HG02973 (cell line): ENCODE results near the gene LIMCH1.
"Not testable (repeated sequence)": the region's sequence is repeated elsewhere in the genome, so short reads cannot be mapped to it uniquely, and the experiment has no call there.

ENCODE experiments used
- ATAC-seq: cut with Tn5 transposase; IDR thresholded peaks from one replicate; pipeline ENCODE4 v1.9.1; 2021; ENCODE audit warnings: moderate library complexity; ENCODE audit not compliant: unreplicated experiment

LIMCH1 gene

DNA sequence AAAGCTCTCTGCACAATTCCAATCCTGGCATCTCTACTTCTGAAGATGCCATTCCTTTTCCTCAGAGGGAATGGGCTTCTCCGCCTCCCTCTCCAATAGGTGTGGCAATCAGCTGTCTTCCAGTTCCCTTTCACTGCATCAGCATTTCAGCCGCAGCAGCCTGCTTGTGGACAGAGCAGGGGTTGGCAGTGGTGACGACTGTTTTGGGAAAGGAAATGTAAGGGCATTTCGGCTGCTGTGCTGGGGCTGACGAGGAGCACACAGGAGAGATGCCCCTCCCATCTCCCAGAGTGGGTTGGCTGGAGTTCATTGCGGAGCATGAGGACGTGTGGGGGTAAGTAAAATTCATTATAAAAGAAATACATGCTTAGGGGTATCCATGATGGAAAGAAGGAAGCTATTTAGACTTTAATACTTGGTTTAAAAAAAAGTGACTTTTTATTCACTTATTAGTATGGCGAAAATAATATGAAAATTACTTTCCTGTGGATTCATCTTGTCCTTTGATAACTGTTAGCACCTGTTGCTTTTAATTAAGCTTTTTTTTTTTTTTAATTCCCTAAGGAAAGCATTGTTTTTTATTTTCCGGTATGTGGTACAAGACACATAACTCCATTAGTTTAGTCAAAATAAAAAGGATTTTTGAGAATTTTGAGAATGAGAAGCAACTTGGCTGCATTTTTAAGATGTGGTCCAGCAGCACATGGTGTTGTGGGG, at the start of gene LIMCH1:
Gene LIMCH1 (plus strand): TSS at position 141 of the 717 bp plus-strand sequence. CDS start 67,839 bp downstream, outside the sequence.
- ATAC-seq: no peak

GRCh38 chr4:41491081-41491576, 46.8 kb upstream of the LIMCH1 start:
- ATAC-seq: not testable (repeated sequence)

- ATAC-seq: no peak
Observed at GRCh38 chr4:41496977-41497376, 41.0 kb upstream of the LIMCH1 start.

GRCh38 chr4:41498177-41498576, 39.8 kb upstream of the LIMCH1 start:
- no peak for ATAC-seq

- no peak for ATAC-seq
Observed at GRCh38 chr4:41504167-41504818, 33.7 kb upstream of the LIMCH1 start.

DNA sequence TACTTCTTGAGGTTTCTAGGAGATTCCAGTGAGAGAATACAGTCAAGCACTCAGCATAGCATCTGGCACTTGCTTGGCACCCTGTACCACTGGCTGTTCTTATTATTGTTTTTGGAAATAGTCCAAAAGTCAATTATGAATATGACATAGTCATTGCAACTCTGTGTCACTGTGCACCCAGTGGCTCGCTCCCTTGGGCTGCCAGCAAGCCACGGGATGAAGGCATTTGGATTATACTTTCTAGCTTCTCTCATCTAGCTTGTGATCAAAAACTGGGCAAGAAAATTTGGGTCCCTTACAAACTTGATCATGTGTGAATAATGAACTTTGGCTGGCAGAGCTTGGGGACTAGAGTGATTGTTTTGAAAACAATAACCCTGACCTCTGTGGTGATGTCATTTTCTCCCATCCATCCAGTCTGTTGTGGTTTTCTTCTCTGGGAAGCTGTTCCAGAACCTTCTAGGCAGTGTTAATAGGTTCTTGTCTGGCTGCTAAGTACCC, 32.7 kb upstream of the LIMCH1 start:
- no peak for ATAC-seq

GRCh38 chr4:41506130-41506529, 31.8 kb upstream of the LIMCH1 start:
- no peak for ATAC-seq

GRCh38 chr4:41507291-41507947, 30.5 kb upstream of the LIMCH1 start:
- ATAC-seq: no peak

DNA sequence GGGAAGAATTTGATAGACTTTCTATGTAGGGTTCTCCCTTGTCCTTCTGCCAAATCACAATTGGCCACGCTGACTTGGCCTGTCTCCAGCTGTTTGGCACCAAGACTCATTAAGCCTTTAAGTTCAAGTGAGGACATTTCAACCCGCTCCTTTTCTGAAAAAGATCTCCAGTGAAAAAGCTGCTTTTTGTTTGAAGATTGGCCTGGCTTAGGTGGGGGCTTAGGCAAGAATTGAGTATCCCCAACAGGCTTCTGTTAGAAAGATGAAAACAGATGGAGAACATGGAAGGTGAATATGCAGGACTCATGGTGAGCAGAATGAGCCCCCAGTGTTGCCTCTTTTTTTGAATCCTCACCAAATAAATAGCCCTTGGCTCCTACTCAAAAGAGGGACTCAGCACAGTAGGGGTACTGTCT, 28.5 kb upstream of the LIMCH1 start:
- ATAC-seq: no peak

- no peak for ATAC-seq
Observed at GRCh38 chr4:41510179-41510578, 27.8 kb upstream of the LIMCH1 start.

GRCh38 chr4:41512136-41512535, 25.8 kb upstream of the LIMCH1 start:
- ATAC-seq: no peak

- no peak for ATAC-seq
Observed at GRCh38 chr4:41512596-41512995, 25.4 kb upstream of the LIMCH1 start.

DNA sequence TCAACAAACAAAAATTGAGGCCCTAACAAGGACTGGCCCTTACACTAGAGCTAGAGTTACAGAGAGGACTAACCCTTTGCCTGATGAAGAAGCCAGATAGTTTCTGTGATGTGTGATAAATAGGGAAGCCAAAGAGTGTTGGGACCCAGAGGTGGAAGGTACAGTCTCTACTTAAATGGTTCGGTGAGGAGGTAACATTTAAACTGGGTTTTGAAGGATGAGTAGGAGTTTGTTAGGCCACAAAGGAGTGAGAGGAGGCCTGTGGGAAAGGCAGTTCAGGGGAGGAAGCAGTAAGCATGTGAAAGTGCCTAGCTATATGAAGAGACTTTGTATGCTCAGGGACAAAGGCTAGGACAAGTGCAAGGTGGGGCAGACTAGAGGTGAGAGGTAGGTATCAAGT, 23.8 kb upstream of the LIMCH1 start:
- ATAC-seq: no peak

DNA sequence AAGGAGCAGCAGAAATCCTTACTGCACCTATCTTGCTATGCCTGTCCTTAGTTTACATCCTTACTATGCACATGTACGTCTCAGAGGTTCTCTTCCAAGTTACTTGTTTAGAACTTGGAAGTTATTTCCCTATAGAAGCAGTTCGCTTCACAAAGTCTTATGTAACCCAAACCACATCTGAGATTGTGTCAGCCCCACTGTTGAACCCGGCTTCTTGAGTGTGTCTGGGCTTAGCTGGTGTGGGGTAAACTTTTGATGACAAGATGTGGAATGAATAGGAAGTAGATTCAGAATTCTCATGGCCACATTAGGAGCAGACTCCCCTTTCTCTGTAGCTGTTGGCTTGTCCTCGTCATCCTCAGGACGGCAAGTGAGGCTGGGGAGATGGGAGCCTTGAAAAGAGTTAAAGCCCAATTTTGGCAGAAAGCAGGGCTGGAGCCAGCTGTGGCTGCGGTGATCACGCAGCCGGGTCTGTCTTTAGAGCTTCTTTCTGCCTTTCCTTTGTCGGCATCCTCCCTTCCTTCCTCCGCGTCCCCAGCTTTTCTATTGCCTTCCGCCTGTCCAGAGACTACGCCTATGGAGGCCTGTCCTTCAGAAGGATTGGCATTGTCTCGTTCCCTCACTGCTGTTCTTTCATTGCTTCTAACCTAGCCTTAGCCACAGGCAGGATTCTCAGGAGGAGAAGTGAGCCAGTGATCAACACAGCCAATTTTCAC, 23.0 kb upstream of the LIMCH1 start:
- no peak for ATAC-seq

DNA sequence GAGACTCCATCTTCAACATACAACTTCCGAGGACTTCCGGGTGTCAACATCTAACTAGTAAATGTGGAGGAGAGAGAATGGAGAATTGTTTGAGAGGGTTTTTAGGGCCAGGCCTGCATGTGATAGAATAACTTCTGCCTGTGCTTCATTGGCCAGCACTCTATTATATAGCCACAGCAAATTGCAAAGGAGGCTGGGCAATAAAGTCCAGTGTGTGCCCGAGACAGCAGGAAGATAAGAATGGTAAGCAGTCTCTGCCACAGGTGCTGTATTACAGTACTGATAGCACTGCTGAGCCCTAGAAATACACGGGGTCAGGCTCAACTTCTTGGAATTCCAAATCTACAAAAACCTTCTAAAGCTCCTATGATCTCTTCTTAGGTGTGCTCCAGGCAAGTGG, 20.8 kb upstream of the LIMCH1 start:
- ATAC-seq: no peak

GRCh38 chr4:41517747-41518146, 20.2 kb upstream of the LIMCH1 start:
- no peak for ATAC-seq

- ATAC-seq: no peak
Observed at GRCh38 chr4:41524425-41524824, 13.5 kb upstream of the LIMCH1 start.

DNA sequence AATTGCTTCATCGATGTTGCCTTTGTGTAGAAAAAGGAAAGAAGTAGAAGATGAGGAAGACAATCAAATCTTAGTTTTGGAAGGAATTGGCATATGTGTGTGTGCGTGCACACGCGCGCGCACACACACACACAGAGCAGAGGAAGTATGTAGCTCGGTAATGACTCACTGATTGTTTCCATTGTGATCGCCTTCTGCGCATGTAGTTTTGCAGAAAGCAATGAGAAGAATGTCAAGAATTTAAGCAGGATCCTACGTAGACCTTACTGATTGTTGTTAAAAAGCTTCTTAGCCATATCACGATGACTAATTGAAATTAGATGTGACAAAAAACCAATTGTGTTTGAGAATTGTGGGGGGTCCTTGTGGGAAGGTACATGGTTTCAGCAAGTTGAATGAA, 12.8 kb upstream of the LIMCH1 start:
- ATAC-seq: no peak

GRCh38 chr4:41526628-41527027, 11.3 kb upstream of the LIMCH1 start:
- no peak for ATAC-seq

DNA sequence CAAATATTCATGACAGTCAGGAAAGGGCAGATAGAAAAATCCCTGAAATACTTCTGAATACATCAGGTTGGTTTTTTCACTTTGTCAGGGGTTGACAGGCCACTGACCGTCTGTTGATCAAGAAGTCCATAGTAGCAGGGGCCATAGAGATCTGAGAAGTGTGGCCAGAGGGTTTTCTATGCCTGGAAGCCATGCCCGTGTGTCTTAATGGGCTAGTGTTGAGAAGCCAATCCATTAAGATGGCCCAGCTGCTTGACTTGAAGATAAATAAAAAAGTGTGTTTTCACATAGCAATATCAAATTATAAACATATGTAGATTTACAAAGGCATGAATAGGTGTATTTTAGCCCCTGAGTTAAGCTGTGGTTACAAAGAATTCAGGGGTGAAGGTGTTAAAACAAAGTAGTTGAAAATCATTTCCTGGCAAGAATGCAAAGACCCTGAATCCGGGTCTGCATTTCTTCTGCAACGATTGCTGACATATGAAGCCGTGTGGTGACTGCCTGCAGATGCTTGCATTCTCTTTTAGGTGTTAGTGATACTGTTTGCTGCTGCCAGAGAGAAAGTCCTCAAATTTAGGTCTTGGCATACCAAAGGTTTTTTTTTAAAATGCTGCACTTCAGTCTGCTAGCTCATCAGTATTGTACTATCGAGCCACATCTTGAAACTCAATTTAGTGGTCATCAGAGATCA, 9.3 kb upstream of the LIMCH1 start:
- no peak for ATAC-seq
